HG03457 (cell line): ENCODE results near the gene LRRK2.
"Not testable (repeated sequence)": the region's sequence is repeated elsewhere in the genome, so short reads cannot be mapped to it uniquely, and the experiment has no call there.

Source experiments
- ATAC-seq: cut with Tn5 transposase; IDR thresholded peaks from one replicate; pipeline ENCODE4 v1.9.1; 2021; ENCODE audit warnings: moderate number of reproducible peaks; ENCODE audit not compliant: unreplicated experiment

LRRK2 gene

DNA sequence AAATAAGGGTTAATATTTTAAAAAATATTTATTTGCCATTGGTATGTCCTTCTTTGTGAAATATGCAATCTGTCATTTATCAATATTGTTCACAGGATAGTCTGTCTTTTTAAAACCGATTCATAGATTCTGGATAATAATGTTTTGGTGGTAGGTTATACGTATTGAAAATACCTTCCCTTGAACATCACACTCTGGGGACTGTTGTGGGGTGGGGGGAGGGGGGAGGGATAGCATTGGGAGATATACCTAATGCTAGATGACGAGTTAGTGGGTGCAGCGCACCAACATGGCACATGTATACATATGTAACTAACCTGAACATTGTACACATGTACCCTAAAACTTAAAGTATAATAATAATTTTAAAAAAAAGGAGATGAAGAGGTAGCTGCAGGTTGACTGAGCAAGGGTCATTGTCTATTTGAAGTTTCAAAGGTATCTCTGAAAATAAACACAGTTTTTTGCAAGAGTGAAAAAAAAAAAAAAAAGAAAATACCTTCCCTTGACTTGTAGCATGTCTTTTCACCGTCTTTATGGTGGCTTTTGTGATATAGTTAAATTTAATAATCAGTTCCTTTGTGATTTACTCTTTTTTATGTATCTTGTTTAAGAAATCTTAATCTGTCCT, 19.8 kb downstream of the LRRK2 start:
- ATAC-seq, result not testable (repeated sequence)

DNA sequence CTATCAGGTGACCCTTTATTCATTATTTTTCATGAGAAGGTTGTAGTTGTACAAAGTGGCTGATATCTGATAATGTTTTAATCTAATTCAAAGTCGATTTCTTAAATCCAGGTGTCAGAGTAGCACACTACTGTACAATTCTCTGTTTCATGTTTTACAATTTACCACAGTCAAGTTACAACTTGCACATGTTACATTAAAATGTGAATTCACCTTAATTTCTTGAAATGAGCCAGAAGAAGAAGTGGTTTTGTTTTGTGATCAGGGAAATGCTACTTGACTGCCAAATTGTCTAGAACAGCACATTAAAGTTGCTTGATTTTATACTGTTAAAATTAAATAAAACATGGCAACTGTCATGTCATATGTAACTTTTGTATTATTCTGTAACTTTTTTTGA, 23.2 kb downstream of the LRRK2 start:
- no peak for ATAC-seq

GRCh38 chr12:40248585-40249297, 23.9 kb downstream of the LRRK2 start:
- no peak for ATAC-seq

DNA sequence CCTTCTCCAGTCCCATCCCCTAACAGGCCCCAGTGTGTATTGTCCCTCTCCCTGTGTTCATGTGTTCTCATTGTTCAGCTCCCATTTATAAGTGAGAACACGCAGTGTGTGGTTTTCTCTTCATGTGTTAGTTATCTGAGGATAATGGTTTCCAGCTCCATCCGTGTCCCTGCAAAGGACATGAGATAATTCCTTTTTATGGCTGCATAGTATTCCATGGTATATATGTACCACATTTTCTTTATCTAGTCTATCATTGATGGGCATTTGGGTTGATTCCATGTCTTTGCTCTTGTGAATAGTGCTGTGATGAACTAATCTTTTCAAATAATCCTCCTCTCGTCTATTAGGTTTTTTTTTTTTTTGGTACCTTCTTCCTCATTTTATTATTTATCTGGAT, 25.9 kb downstream of the LRRK2 start:
- not testable (repeated sequence) for ATAC-seq

DNA sequence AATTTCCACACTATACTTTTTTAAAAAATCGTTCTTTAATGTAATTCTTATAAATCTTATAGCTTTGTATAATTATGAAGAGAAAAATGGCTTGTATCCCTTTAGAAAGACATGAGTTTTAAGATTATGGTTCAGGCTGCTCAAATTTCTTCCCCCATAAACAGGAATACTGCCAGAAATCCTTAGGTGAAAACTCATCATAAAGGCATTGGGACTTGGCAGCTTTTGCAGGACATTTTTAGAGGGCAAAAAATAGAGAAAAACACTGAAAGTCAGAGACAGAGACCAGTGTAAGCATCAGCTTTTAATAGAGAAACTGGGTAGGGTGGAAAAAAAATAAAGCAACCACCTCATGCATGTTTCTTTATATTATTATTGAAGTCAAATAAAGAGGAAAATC, 29.1 kb downstream of the LRRK2 start:
- no peak for ATAC-seq

- ATAC-seq, result no peak
Measured at GRCh38 chr12:40254455-40255085, 29.8 kb downstream of the LRRK2 start.

GRCh38 chr12:40258371-40258770, 33.6 kb downstream of the LRRK2 start:
- no peak for ATAC-seq

GRCh38 chr12:40261937-40262336, 37.1 kb downstream of the LRRK2 start:
- ATAC-seq, result peak; percentile 50

- ATAC-seq, result peak; percentile 91
Measured at GRCh38 chr12:40262657-40263056, 37.9 kb downstream of the LRRK2 start.

- ATAC-seq, result no peak
Measured at GRCh38 chr12:40263616-40264409, 39.0 kb downstream of the LRRK2 start.

- ATAC-seq, result no peak
Measured at GRCh38 chr12:40271981-40272664, 47.3 kb downstream of the LRRK2 start.

- ATAC-seq, result no peak
Measured at GRCh38 chr12:40281791-40282364, 57.1 kb downstream of the LRRK2 start.

DNA sequence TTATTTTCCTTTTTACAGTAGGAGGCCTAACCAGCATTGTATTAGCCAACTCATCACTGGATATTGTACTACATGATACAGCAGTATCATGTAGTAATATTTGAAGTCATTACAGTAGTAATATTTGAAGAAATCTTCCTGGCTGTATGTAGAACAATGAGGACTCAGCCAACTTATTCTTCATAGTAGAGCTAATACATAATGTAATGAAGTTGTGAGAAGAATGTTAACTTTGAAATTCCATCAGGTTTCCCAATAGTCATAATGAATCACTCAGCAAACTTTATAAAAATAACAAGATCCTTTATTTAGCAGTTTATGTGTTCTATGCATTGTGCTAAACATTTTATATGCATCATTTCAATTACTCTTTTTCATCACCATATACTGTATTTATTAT, 61.8 kb downstream of the LRRK2 start:
- ATAC-seq, result no peak

- ATAC-seq, result no peak
Measured at GRCh38 chr12:40287369-40287975, 62.7 kb downstream of the LRRK2 start.

DNA sequence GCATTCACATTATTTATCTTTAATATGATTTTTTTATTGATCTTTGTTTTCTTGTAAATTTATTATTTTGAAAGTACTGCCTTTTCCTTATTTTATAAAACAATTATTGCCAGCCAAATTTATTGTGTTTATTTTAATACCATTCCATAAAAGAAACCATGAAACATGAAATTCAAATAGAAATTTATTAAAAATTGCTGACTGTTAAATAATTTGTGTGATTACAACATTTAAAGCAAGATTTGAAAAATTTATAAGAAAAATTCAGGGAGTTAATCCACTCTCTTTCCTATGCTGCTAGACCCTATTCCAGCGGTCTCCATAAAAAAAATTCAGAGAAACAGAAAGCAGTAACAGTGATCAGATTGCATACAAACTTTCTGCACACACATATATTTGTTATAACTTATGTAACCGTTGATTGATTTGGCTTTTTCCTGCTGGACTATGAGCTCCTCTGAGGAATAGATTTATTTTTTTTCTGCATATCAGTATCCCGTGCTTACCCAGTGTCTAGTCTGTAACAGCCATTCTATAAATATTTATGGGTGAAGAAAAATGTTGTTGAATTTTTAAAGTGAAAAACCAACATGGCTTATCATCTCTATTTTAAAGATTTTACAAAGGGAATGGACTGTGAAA, 68.1 kb downstream of the LRRK2 start:
- no peak for ATAC-seq

DNA sequence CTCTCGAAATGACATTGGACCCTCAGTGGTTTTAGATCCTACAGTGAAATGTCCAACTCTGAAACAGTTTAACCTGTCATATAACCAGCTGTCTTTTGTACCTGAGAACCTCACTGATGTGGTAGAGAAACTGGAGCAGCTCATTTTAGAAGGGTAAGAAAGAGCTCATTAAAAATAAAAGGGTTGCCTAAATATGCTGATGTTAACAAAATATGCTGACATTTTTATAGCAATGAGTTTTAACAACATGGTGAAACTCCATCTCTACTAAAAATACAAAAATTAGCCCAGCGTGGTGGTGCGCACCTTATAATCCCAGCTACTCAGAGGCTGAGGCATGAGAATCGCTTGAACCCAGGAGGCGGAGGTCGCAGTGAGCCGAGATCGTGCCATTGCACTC, 73.5 kb downstream of the LRRK2 start:
- no peak for ATAC-seq

- ATAC-seq, result no peak
Measured at GRCh38 chr12:40300490-40300889, 75.7 kb downstream of the LRRK2 start.

DNA sequence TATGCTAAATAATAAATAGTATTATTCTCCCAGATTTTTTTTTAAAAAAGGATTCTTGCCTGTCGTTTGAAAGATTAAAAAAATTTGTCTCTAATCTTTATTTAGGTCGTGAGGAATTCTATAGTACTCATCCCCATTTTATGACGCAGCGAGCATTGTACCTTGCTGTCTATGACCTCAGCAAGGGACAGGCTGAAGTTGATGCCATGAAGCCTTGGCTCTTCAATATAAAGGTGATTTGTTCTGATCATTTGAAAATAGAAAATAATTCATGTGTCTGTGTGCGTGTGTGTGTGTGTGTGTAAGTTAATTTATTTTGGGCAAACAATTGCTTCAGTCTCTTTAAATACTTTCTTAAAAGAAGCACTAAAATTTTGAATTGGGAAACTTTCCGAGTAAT, 84.2 kb downstream of the LRRK2 start:
- no peak for ATAC-seq

GRCh38 chr12:40310211-40310610, 85.4 kb downstream of the LRRK2 start:
- no peak for ATAC-seq

GRCh38 chr12:40312196-40312595, 87.4 kb downstream of the LRRK2 start:
- ATAC-seq, result no peak
